AG08396 (cell line): ENCODE results near the gene CCKAR.

ENCODE experiments used
- DNase-seq: peaks from one replicate; pipeline ENCODE4 v3.0.0; 2012; ENCODE audit warnings: low spot score, mixed read lengths

The CCKAR gene

DNA sequence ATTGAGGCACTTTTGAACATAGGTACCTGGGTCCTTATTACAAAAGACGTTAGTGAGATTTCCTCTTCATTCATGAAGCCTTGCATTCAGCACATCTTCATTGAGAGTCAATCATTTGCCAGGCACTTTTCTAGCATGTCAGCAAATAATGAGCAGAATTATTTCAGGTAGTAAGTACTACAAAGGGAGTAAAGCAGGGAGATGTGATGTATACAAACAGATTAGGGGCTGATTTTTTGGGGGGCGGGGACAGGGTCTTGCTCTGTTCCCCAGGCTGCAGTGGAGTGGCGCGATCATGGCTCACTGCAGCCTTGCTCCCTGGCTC lies 638 bp upstream of the CCKAR start:
- DNase-seq: no peak

DNA sequence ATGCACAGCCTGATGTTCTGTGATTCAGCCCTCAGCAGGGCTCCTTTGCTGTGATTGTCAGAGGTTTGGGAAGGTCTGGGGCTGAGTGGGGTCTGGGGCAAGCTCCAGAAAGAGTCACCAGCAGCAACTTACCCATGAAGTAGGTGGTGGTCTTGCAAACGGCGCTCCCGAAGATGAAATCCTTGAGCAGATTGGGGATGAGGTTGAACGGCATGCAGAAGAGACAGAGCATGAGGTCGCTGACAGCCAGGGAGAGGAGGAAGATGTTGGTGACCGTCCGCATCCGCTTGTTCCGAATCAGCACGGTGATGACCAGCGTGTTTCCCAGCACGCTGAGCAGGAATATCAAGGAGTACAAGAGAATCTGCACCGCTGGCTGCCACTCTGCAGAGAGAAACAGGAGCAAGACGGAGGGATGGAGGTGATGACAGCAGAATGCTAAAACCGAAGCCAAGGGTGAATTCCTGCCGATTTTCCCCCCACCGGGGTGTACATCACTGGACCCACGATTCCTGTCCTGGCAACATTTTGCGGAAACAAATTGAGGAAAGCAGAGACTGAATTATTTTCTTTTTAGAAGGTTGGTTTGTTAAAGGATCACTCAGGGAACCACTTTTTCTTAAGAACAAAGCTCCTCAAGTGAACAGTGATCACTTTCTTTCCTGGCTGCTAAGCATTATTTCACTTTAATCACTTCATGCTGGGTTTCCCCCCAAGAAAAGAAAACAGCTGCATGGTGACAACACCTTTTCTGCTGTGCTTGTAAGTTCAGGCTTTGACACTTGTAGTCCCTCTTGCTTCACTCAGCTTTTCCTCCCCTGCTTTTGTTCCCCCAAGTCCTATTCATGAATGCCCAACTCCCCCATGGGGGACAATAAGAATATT lies 941 bp downstream of the CCKAR start:
- no peak for DNase-seq

DNA sequence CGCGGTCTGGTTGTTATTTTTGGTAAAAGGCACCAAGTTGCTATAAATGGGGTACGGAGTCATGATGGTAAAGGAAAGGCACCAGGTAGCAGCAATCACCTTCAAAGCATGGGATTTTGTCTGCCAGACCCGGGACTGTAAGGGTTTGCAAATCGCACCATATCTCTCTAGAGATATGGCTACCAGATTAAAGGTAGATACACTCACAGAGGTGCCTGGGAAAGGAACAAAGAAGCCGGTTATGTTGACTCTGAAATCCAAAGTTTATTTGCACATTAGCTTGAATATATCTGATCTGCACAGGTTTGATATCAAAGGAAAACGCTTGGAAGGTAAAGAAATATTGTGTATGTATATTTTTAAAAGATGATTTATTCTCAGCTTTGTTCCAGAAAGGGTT lies 4.6 kb downstream of the CCKAR start:
- DNase-seq: no peak

DNA sequence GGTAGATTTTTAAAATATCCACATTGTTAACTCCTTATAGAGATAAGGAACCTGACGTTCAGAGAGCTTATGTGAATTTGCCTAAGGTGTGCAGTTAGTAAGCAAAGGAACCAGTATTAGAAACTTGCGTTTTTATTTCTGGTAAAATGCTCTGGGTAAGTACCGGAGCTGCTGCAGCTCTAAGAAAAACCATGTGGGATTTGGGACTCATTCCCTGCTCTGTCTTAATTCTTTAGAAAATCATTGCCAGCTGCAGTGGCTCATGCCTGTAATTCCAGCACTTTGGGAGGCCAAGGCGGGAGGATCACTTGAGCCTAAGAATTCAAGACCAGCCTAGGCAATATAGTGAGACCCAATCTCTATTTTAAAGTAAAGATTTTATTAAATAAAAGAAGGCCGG lies 5.8 kb downstream of the CCKAR start:
- DNase-seq: no peak

DNA sequence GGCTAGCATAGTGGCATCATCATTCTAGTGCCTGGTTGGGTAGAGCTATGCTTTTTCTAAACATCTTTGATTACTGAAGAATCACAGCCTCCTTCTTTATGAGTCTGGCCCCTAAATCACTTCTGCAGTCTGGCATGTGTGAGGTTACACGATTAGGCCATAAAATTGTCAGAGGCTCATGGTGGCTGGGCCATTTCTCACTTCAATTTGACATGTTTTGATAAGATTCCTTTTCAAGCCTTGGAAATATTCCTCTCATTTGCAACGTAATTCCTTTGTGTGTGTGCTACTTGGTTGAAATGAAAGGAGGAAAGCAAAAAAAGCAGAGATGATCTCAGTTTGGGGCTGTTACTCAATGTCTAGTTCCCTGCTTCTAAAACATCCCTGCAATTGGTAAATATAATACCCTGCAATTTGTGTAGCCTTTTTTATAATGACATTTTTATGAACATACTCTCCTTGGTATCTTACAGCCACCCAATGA lies 6.2 kb downstream of the CCKAR start:
- no peak for DNase-seq

DNA sequence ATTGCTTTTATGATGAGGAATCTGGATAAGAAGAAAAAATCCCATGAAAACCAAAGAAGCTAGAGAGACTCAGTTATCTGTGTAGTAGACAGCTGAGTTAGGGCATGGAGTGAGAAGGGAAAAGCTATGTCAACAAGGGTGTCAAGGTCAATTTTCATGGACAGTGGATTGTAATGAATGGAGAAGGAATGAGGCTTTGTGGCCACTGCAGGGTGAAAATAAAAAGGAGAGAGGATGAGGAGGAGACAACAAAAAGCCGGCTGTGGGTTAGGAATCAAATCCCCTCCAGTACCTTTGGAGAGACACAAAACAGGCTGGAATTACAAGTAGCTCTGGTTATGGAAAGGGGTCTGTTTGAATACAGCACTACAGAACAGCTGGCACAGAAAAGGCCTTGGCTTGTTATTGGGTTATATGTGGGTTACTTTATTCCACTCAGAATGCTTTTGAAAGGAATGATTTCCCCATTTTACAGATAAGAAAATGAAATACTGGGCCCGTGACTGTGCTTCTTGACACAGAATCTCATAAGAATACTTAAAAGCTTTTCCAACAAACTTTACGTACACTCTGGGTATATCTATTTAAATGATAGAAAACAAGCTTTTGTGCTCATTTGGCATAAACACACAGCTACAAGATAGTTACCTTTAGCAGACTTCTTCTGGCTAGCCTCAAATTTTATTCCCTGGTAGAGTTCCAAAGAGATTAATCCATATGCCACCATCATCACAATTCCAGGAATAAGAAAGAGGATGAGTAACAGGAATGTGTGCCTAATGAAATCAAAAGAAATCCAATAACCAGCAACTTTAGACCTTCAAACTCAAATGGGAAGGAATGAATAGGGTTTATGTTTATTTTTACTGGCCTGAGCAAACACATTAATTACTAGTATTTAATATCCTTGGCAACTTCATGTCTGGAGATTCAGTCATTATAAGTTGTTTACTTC lies 7.5 kb downstream of the CCKAR start:
- no peak for DNase-seq

DNA sequence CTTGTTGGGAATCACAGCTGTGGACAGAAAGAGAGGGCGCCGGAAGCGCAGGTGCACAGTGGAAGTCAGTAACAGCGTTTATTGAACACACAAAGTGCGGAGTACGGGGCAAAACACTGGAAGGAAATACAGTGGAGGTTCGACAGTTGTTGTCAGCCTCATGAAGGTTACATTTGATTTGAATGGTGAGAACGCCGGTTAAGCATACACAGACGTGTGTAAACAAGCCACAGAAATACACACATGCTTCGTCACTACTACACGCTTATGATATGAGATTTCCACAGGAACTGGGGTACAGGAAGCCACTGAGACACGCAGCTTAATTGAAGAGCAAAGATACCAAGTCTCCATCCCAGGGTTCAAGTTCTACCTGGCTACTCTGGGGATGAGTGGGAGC lies 12.0 kb downstream of the CCKAR start:
- no peak for DNase-seq

DNA sequence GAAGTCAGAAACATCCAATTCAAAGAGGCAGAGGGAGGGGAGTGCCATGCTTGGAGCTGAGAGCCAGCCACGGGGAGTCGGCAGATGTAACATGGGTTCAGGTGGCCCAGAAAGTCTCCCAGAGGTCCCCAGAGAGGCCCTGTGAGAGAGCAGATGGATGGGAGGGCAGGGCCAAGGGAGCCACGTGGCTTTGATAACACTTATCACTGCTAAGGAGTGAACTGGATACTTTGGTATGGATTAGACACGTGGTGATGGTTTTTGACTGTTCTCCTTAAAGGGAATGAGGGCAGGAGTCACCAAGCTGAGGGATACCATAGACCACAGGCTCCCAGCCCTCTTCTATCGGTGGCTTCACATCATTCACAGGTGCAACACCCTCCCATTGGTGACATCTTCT lies 13.7 kb downstream of the CCKAR start:
- DNase-seq: no peak

DNA sequence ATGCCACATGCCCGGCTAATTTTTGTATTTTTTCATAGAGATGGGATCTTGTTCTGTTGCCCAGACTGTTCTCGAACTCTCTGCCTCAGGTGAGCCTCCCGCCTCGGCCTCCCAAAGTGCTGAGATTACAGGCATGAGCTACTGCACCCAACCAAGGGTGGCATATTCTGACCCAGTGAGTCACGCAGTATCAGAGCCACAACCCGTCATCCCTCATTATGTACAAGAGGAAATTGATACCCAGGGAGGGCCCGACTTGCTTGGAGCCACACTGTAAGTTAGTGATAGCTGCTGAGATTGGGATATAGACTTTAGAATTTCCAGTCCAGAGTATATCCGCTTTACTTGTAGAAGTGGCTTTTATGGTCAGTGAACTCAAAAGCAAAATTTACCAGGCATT lies 14.6 kb downstream of the CCKAR start:
- no peak for DNase-seq

DNA sequence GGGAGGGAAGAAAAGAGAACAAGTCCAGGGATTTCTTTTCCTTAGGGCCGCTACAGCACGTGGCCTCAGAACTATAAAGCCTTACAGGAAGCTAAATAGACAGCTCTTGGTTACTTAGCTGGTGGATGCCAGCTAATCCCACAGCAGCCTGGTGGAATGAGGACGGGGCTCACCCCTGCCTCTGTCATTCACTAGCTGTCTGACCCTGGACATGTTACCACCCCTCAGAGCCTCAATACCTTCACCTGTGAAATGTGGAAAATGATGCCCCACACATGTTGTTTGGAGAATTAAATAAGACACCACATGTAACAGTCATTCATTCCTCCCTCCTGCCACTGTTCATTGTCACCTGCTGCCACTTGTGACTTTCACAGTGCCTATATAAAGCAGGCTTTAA lies 15.7 kb downstream of the CCKAR start:
- no peak for DNase-seq

DNA sequence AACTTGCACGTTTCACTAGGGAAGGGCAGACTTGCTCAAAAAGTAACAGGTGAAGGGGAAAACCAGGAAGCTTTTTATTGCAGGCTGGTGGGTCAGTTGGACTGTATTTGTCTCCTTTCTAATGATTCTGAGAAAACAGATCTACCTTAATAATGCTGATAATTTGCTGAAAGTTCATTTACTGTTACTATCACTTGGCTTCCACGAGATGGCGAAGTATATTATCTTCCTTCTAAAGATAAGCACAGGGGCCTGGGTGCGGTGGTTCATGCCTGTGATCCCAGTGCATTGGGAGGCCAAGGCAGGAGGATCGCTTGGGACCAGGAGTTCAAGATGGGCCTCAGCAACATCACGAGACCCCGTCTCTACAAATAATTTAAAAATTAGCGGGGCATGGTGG lies 16.4 kb downstream of the CCKAR start:
- DNase-seq: no peak

DNA sequence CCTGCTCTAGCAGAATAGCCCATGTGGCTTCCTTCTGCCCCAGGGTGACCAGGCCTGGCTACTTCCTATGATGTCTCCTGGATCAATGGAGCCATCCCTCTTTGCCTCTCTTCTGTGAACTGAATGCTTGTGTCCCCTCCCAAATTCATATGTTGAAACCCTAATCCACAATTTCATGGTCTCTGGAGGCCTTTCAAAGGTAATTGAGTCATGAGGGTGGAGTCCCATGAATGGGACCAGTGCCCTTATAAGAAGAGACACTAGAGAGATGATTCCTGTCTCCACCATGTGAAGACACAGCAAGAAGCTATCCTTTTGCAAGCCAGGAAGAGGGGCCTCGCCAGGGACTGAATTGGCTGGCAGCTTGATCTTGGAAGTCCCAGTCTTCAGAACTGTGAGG lies 18.4 kb downstream of the CCKAR start:
- DNase-seq: no peak

DNA sequence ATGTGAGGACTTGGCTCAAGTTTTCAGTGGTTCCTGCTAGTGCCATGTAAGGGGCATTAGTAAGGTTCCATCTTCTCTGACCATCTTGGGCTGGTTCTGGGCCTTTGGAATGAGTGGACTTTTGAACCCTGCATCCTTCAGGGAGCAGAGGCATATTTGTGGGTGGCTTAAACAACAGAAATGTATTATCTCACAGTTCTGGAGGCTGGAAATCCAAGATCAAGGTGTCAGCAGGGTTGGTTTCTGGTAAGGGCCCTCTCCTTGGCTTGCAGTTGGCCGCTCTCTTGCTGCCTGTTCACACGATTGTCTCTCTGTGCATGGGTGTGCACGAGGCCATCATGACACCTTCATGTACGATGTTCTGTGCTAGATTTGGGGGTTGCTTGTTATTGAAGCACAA lies 21.3 kb downstream of the CCKAR start:
- DNase-seq: no peak

DNA sequence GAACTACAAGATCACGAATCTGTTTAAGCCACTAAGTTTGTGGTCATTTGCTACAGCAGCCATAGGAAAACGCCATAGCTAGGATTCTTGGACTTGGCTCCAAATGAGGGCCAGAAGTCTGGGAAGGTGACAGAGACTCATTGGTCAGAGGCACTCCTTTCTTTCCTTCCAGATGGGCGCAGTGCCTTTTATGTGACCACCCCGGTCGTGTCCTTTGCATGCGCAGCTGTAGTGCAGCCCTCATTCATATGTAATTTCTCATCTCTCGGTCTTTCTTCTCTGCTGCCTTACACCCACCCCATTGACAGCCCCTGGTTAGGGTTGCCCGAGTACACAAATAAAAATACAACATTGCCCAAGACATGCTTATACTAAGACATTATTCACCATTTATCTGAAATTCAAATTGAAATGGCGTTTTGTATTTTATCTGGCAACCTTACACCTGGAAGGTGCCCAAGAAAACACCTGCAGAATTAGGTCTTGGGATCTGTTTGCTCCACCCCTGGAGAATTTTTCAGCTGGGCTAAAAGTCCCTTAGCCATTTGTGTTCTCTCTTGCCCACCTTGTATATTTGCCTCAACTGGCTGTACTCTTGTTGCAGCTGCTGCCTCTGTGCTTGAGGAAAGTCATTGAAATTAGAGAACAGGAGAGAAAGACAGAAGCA lies 21.9 kb downstream of the CCKAR start:
- no peak for DNase-seq

DNA sequence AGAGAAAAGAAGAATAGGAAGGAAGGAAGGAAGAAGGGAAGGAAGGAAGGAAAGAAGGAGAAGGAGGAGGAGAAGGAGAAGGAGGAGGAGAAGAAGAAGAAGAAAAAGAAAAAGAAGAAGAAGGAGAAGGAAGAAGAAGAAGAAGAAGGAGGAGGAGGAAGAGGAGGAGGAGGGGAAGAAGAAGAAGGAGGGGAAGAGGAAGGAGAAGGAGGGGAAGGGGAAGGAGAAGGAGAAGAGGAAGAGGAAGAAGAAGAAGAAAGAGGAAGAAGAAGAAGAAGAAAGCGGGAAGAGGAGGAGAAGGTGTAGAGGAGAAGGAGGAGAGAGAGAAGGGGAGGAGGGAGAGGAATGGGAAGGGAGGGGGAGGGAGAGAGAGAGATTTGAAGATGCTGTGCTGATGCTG lies 22.6 kb downstream of the CCKAR start:
- DNase-seq: no peak

DNA sequence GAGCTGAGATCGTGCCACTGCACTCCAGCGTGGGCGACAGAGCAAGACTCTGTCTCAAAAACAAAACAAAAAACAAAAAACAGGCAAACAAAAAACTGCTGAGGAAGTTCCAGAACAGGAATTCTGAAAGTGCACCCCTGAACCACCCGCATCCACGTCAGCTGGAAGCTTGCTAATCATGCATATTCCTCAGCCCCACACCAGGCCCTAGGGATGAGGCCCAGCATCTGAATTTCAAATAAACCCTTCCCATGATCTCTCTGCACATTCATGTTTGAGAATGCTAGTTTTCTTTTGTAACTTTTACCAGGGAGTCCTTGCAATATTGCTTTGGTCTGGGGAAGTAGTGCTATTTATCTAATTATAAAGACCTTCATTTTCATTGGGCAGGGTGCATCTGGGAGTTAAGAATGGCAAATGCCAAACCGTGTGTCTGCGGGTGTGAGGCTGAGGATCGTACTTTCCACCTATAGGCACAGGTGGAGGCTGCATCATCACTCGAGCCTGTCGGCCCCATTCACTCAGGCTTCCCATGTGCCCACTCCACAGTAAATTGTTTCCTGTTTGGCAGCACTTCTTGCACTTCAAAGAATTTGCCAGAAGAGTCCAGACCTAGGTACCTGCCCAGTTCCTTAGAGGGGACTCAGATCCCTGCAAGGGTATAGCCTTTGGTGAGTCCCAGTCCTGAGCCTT lies 23.6 kb downstream of the CCKAR start:
- DNase-seq: no peak

DNA sequence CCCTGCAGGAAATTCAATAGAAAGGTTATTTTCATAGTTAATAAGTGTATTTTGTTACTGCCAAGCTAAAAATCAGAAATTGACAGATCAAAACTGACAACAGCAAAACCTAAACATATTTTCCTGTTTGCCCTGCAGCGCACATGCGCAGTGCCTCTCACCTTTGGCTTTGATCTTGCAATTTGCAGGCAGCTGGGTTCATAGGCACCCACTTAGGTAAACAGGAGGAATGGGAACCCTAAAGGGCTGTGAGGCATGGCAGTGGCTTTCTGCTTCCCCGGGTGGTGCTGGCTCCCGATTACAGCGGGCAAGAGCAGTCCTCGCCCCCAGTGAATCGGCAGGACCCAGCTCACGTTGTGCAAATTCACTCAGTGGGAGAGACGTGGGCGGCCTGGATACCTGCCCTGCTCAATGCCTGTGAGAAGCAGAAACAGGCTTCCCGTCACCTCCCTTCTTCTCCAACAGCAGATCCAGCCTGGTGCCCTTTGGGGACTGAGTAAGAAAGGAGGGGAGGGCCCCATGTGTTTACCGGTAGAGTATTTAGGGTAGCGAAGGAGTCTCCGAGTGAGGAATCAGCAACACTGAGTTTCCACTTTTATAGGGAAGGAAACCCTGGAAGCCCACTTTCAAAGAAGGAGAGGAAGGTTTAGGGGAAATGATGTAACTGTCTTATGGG lies 25.7 kb downstream of the CCKAR start:
- no peak for DNase-seq

DNA sequence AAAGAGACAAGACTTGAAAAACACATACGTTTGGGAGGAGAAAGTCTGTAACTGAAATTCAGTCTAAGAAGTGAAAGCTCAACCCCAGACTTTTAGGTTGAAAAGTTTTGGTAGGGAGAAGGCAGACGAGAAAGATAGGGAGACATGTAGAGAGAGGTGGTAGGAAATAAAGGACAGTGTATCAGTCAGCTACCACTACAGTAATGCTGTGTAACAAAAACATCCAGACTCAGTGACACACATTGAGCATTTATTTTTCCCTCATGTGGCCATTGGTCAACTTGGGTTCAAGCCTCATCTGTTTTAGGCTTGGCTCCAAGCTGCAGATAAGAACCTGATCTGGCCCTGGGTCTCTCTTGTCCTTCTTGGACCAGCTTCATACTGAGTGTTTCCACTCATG lies 26.9 kb downstream of the CCKAR start:
- DNase-seq: no peak

DNA sequence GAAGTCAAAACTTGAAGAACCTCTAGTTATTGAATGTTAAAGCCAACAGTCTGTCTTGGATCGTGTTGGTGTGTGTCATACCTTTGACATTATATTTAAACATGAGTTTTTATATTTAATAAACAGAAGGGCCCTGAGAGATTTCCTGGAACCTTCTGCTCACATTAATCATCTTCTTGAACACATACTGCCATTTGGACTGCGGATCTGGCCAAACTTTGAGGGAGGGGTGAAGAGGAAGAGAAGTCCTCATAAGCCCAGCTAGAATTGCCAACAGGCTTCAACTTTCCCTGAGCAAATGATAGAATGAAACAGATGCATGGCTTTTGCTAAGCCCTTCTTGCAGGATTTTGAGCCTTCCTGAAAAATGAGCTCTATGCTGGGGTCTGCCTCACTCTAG lies 27.4 kb downstream of the CCKAR start:
- DNase-seq: no peak

DNA sequence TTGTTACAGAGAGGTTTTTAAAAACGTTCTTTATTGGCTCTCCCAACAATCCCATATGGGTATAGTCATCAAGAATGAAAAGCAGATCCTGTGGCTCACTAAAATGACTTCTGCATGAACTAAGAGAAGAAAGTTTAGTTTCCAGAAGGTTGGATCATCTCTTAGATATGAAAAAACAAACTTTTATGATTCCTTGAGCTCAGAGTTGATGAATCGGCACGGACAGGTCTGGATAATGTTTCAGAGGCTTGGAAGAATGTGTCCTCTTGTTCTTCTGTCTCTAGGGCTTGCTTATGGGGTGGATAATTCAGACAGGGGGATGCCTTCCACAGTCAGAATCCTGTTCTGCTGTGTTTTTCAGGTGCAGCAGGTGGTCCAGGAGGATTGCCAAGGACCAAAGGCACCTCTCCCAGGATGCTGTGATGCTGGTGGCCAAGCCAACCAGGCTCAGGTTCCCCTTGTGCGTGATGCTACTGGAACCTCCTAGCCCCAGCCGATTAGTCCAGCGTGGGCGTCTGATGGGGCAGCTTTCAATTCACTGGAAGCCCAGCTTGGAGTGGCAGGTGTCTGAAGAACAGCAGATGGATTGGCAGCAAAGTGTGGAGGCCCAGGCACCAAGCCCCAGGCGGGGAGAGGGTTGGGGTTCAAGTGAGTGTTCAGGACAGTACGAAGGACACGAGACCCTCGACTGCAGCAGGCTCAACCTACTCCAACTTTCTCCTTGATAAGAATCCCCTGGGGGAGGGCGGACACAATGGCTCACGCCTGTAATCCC lies 30.3 kb downstream of the CCKAR start:
- DNase-seq: peak; percentile 35
